IMR-90 (cell line): ENCODE results near the gene VLDLR. TPM values are rescaled to one million over a fixed set of nuclear protein-coding genes. Genes with fewer than 3 reads are reported as not detected.

Experiments used
- ATAC-seq: fragments of 200-7000 bp; cut with Tn5 transposase; 2 replicates; pipeline ENCODE4 v1.9.1; 2020; ENCODE audit warnings: low read depth, mild to moderate bottlenecking, moderate library complexity
- BruUV-seq: library from RNA; stranded (reverse); fragments of 400-500 nt; replicated peaks from 2 replicates; lab custom pipeline; 2021; lab: Mats Ljungman, UMichigan
- CTCF ChIA-PET: fragments of 300-600 bp; formaldehyde crosslinking; extraction: SDS; loops from one replicate; lab custom pipeline; 2021; ENCODE audit warnings: antibody characterized with exemption; lab: Yijun Ruan, JAX
- POLR2A ChIA-PET: fragments of 300-600 bp; sonication (Branson Sonifier 250); formaldehyde crosslinking; loops from one replicate; lab custom pipeline; 2022; ENCODE audit warnings: antibody characterized with exemption; ENCODE audit not compliant: unreplicated experiment; lab: Charles Lee
- DNase-seq: peaks from one replicate; pipeline ENCODE4 v3.0.0; 2013
- H2AFZ ChIP-seq: replicated peaks from 2 replicates; pipeline ENCODE3; 2013; ENCODE audit warnings: low read length, mild to moderate bottlenecking; ENCODE audit not compliant: poor library complexity
- H2AK5ac ChIP-seq: 2 replicates; pipeline ENCODE4 v1.6.1; 2013; ENCODE audit warnings: low read depth, low read length, inconsistent platforms
- H2AK9ac ChIP-seq: replicated peaks from 2 replicates; pipeline ENCODE3; 2013; ENCODE audit warnings: mild to moderate bottlenecking, low read depth, low read length, moderate library complexity; ENCODE audit not compliant: poor library complexity
- H2BK120ac ChIP-seq: 2 replicates; pipeline ENCODE4 v1.6.1; 2013; ENCODE audit warnings: low read depth, low read length, inconsistent platforms
- H2BK15ac ChIP-seq: 3 replicates; pipeline ENCODE4 v1.6.1; 2013; ENCODE audit warnings: low read depth, low read length, inconsistent platforms
- H2BK20ac ChIP-seq: 2 replicates; pipeline ENCODE4 v1.6.1; 2013; ENCODE audit warnings: low read depth, mild to moderate bottlenecking, inconsistent platforms, low read length, moderate library complexity
- H2BK5ac ChIP-seq: 2 replicates; pipeline ENCODE4 v1.6.1; 2013; ENCODE audit warnings: mild to moderate bottlenecking, low read depth, low read length, inconsistent platforms; ENCODE audit not compliant: poor library complexity, severe bottlenecking
- H3K14ac ChIP-seq: replicated peaks from 2 replicates; pipeline ENCODE4 v1.6.1; 2013; ENCODE audit warnings: low read depth, low read length, inconsistent platforms
- H3K18ac ChIP-seq: 2 replicates; pipeline ENCODE4 v1.6.1; 2013; ENCODE audit warnings: low read depth, low read length, control low read depth
- H3K23ac ChIP-seq: 2 replicates; pipeline ENCODE4 v1.6.1; 2013; ENCODE audit warnings: low read depth, low read length, inconsistent platforms
- H3K27ac ChIP-seq: 2 replicates; pipeline ENCODE4 v1.5.1; 2013; ENCODE audit warnings: mild to moderate bottlenecking, control low read depth, low read length; ENCODE audit not compliant: insufficient read depth
- H3K27me3 ChIP-seq: 2 replicates; pipeline ENCODE4 v1.6.1; 2013; ENCODE audit warnings: low read length; ENCODE audit not compliant: control insufficient read depth, insufficient read depth
- H3K36me3 ChIP-seq: 2 replicates; pipeline ENCODE4 v1.6.1; 2013; ENCODE audit warnings: low read length, mixed read lengths; ENCODE audit not compliant: control insufficient read depth, insufficient read depth
- H3K4ac ChIP-seq: 2 replicates; pipeline ENCODE4 v1.6.1; 2013; ENCODE audit warnings: low read depth, low read length, inconsistent platforms
- H3K4me1 ChIP-seq: 2 replicates; pipeline ENCODE4 v1.6.1; 2013; ENCODE audit warnings: low read length, mixed read lengths; ENCODE audit not compliant: control insufficient read depth, insufficient read depth
- H3K4me2 ChIP-seq: 2 replicates; pipeline ENCODE4 v1.6.1; 2013; ENCODE audit warnings: low read depth, mild to moderate bottlenecking, control low read depth, low read length, moderate library complexity
- H3K4me3 ChIP-seq: 2 replicates; pipeline ENCODE4 v1.5.1; 2013; ENCODE audit warnings: low read depth, mild to moderate bottlenecking, control low read depth, low read length, moderate library complexity; ENCODE audit not compliant: insufficient read depth
- H3K56ac ChIP-seq: 2 replicates; pipeline ENCODE4 v1.6.1; 2013; ENCODE audit warnings: low read length, inconsistent platforms; ENCODE audit not compliant: insufficient read depth; ENCODE audit errors: extremely low read depth
- H3K79me1 ChIP-seq, 2 experiments: 2 replicates each; pipeline ENCODE4 v1.6.1; 2013; ENCODE audit warnings: low read length in 2 of 2, inconsistent platforms in 1 of 2, low read depth in 1 of 2
- H3K9ac ChIP-seq: 2 replicates; pipeline ENCODE4 v1.6.1; 2013; ENCODE audit warnings: low read depth, low read length, control low read depth
- H3K9me1 ChIP-seq: 2 replicates; pipeline ENCODE4 v1.6.1; 2013; ENCODE audit warnings: low read length, inconsistent platforms; ENCODE audit not compliant: insufficient read depth
- H3K9me3 ChIP-seq: 2 replicates; pipeline ENCODE4 v1.6.1; 2013; ENCODE audit warnings: low read length; ENCODE audit not compliant: control insufficient read depth, insufficient read depth
- H4K20me1 ChIP-seq: 2 replicates; pipeline ENCODE4 v1.6.1; 2013; ENCODE audit warnings: low read length, inconsistent platforms; ENCODE audit not compliant: insufficient read depth
- H4K5ac ChIP-seq: 2 replicates; pipeline ENCODE4 v1.6.1; 2013; ENCODE audit warnings: mild to moderate bottlenecking, low read depth, low read length, control low read depth
- H4K8ac ChIP-seq, 2 experiments: 2 replicates each; pipeline ENCODE4 v1.6.1; 2013; ENCODE audit warnings: low read depth in 2 of 2, low read length in 2 of 2, control low read depth in 1 of 2, inconsistent platforms in 1 of 2
- H4K91ac ChIP-seq: 2 replicates; pipeline ENCODE4 v1.6.1; 2013; ENCODE audit warnings: low read depth, low read length, inconsistent platforms; ENCODE audit not compliant: insufficient read depth
- BHLHE40 ChIP-seq: fragments of 150-350 bp; IDR thresholded peaks from 2 replicates; pipeline ENCODE4 v1.6.1; 2016; ENCODE audit warnings: mild to moderate bottlenecking, low read depth, low read length
- CEBPB ChIP-seq: IDR thresholded peaks from 2 replicates; pipeline ENCODE4 v1.6.1; 2012; ENCODE audit warnings: low read depth, low read length, improper control_type of control experiment
- MAFK ChIP-seq: IDR thresholded peaks from 2 replicates; pipeline ENCODE4 v1.6.1; 2012; ENCODE audit warnings: low read depth, low read length, improper control_type of control experiment
- MAZ ChIP-seq: IDR thresholded peaks from 2 replicates; pipeline ENCODE4 v1.6.1; 2012; ENCODE audit warnings: low read depth, mild to moderate bottlenecking, low read length, improper control_type of control experiment, moderate library complexity, borderline replicate concordance
- MXI1 ChIP-seq: IDR thresholded peaks from 2 replicates; pipeline ENCODE4 v1.6.1; 2012; ENCODE audit warnings: low read depth, mild to moderate bottlenecking, low read length, moderate library complexity, borderline replicate concordance
- NFE2L2 ChIP-seq: fragments of 150-350 bp; IDR thresholded peaks from 2 replicates; pipeline ENCODE4 v1.6.1; 2016; ENCODE audit warnings: low read depth, mild to moderate bottlenecking, low read length
- POLR2A ChIP-seq: IDR thresholded peaks from 2 replicates; pipeline ENCODE4 v1.6.1; 2012; ENCODE audit warnings: mild to moderate bottlenecking, low read depth, low read length
- RAD21 ChIP-seq: IDR thresholded peaks from 2 replicates; pipeline ENCODE4 v1.6.1; 2012; ENCODE audit warnings: low read length, improper control_type of control experiment
- RCOR1 ChIP-seq: IDR thresholded peaks from 2 replicates; pipeline ENCODE4 v1.6.1; 2012; ENCODE audit warnings: mild to moderate bottlenecking, low read length, improper control_type of control experiment; ENCODE audit not compliant: insufficient replicate concordance
- SMC3 ChIP-seq: fragments of 150-350 bp; IDR thresholded peaks from 2 replicates; pipeline ENCODE4 v1.6.1; 2016; ENCODE audit warnings: low read depth, mild to moderate bottlenecking, antibody characterized with exemption, low read length, moderate library complexity
- WGBS, 2 experiments: methylation state at CpG; one replicate each; pipeline versions ENCODE4 v1.1.5 to v1.1.7; 2013; ENCODE audit warnings: missing lambda C conversion rate in 2 of 2; ENCODE audit not compliant: insufficient read length in 1 of 2; ENCODE audit errors: extremely low coverage in 2 of 2; 5-methylcytosine and 5-hydroxymethylcytosine counted together
- dilution Hi-C: fragments of 300-500 bp; cut with HindIII; formaldehyde crosslinking; loops from one replicate; pipeline ENCODE4 v1.14.3; 2018; ENCODE audit warnings: low sequenced_read_pairs; ENCODE audit not compliant: unreplicated experiment
- in situ Hi-C: fragments of 300-500 bp; cut with MboI; formaldehyde crosslinking; loops from 3 replicates; pipeline ENCODE4 v1.14.3; 2019; ENCODE audit warnings: low sequenced_read_pairs, inconsistent platforms, mixed read lengths
- intact Hi-C: fragments of 100-400 bp; cut with micrococcal nuclease; formaldehyde crosslinking; loops from 2 replicates; pipeline ENCODE4 v1.10.0; 2022
- polyA plus RNA-seq, 3 experiments: library from polyadenylated mRNA; depleted of rRNA; stranded (reverse); fragments of >200 nt; gene quantifications; 2 replicates each; pipeline ENCODE4 v1.2.3, GENCODE V29; 2012; ENCODE audit warnings: low replicate concordance in 1 of 3
- total RNA-seq: library from RNA; depleted of rRNA; stranded (reverse); fragments of >200 nt; gene quantifications from 2 replicates; pipeline ENCODE4 v1.2.3, GENCODE V29; 2012
- TF ChIP-seq, protein P1 (sequence below): fragments of 150-350 bp; IDR thresholded peaks from 2 replicates; pipeline ENCODE4 v1.6.1; 2016; ENCODE audit warnings: low read depth, mild to moderate bottlenecking, low read length, moderate library complexity, borderline replicate concordance
- TF ChIP-seq, protein P2 (sequence below): fragments of 150-350 bp; IDR thresholded peaks from 2 replicates; pipeline ENCODE4 v1.6.1; 2017; ENCODE audit warnings: mild to moderate bottlenecking, antibody characterized with exemption, low read length, low read depth
- TF ChIP-seq, protein P3 (sequence below): conservative IDR thresholded peaks from 2 replicates; pipeline ENCODE4 v1.5.1; 2012; ENCODE audit warnings: mild to moderate bottlenecking, low read depth, low read length, improper control_type of control experiment

Gene VLDLR
- total and polyA plus RNA-seq, 2 of the 4 experiments (the other 2 are of a cell fraction): 9.0 to 10.2 TPM

DNA sequence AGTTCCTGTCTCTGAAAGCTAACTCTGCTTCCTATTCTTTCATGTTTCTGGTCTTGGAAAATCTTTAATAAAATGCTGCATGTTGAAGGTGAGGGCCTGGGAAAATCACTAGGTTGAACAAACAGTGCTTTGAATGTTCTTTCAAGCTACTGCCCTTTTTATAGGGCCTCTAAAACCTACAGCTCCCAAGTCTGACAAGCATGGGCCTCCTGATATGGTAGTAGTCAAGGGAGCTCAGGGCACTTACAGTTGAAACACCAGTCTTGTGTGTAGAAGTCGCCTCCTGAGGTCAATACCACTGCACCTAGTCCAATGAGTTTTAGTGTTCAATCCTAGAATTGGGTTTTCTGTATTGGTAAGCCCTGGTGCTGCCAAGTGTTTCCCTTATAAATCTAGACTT lies 20.5 kb downstream of the VLDLR start:
- intact Hi-C loops (no loop called here), in situ Hi-C loops (no loop called here), dilution Hi-C loops (no loop called here)
- ATAC-seq: no peak
- H3K23ac ChIP-seq: no peak overlapping the region
- H2BK15ac ChIP-seq: no peak overlapping the region
- 0 out of 2 replicates have a peak, but pooled peaks cover 2% of the 10 kb centered on the region for H3K9me1 ChIP-seq
- H3K9ac ChIP-seq: no peak overlapping the region
- H3K4me3 ChIP-seq: no peak overlapping the region
- H3K36me3 ChIP-seq: peaks cover 48% of the 10 kb centered on the region
- no peak overlapping the region for H2BK120ac ChIP-seq
- H2AK9ac ChIP-seq: no peak overlapping the region
- H4K91ac ChIP-seq: no peak overlapping the region
- no peak overlapping the region for H3K27ac ChIP-seq
- H3K4me1 ChIP-seq: no peaks in the 10 kb centered on the region
- no peaks in the 10 kb centered on the region for H3K27me3 ChIP-seq
- no peak overlapping the region for H2AFZ ChIP-seq
- no peak overlapping the region for H4K8ac ChIP-seq
- no peak overlapping the region for H2BK5ac ChIP-seq
- no peak for DNase-seq
- no peaks in the 10 kb centered on the region for H4K20me1 ChIP-seq
- no peak overlapping the region for H2BK20ac ChIP-seq
- H3K9me3 ChIP-seq: no peaks in the 10 kb centered on the region
- POLR2A ChIA-PET: no interaction called here
- H3K4ac ChIP-seq: no peak overlapping the region
- no peak overlapping the region for H4K5ac ChIP-seq
- no peak overlapping the region for H3K4me2 ChIP-seq
- no peak overlapping the region for H3K18ac ChIP-seq
- no peak overlapping the region for H2AK5ac ChIP-seq
- CTCF ChIA-PET: no interaction called here
- no peak overlapping the region for H3K56ac ChIP-seq
- no peak overlapping the region for H3K14ac ChIP-seq
- no CpG with 5 or more reads among the region's 1 CpG for WGBS, 2 experiments
- 0 out of 4 replicates have a peak, but pooled peaks cover 0 to 6% of the 10 kb centered on the region in 2 experiments for H3K79me1 ChIP-seq
- BruUV-seq: no TSS peak
- no peak for TF ChIP-seq RCOR1
- TF ChIP-seq BHLHE40: no peak
- TF ChIP-seq RAD21: no peak
- no peak for TF ChIP-seq SMC3
- TF ChIP-seq MAZ: no peak
- TF ChIP-seq, protein P1, sequence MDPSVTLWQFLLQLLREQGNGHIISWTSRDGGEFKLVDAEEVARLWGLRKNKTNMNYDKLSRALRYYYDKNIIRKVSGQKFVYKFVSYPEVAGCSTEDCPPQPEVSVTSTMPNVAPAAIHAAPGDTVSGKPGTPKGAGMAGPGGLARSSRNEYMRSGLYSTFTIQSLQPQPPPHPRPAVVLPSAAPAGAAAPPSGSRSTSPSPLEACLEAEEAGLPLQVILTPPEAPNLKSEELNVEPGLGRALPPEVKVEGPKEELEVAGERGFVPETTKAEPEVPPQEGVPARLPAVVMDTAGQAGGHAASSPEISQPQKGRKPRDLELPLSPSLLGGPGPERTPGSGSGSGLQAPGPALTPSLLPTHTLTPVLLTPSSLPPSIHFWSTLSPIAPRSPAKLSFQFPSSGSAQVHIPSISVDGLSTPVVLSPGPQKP: no peak
- TF ChIP-seq, protein P2, sequence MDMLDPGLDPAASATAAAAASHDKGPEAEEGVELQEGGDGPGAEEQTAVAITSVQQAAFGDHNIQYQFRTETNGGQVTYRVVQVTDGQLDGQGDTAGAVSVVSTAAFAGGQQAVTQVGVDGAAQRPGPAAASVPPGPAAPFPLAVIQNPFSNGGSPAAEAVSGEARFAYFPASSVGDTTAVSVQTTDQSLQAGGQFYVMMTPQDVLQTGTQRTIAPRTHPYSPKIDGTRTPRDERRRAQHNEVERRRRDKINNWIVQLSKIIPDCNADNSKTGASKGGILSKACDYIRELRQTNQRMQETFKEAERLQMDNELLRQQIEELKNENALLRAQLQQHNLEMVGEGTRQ: no peak
- TF ChIP-seq, protein P3, sequence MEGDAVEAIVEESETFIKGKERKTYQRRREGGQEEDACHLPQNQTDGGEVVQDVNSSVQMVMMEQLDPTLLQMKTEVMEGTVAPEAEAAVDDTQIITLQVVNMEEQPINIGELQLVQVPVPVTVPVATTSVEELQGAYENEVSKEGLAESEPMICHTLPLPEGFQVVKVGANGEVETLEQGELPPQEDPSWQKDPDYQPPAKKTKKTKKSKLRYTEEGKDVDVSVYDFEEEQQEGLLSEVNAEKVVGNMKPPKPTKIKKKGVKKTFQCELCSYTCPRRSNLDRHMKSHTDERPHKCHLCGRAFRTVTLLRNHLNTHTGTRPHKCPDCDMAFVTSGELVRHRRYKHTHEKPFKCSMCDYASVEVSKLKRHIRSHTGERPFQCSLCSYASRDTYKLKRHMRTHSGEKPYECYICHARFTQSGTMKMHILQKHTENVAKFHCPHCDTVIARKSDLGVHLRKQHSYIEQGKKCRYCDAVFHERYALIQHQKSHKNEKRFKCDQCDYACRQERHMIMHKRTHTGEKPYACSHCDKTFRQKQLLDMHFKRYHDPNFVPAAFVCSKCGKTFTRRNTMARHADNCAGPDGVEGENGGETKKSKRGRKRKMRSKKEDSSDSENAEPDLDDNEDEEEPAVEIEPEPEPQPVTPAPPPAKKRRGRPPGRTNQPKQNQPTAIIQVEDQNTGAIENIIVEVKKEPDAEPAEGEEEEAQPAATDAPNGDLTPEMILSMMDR: no peak
- no peak for TF ChIP-seq POLR2A
- no peak for TF ChIP-seq MAFK
- TF ChIP-seq CEBPB: no peak
- no peak for TF ChIP-seq MXI1
- TF ChIP-seq NFE2L2: no peak
